H9 (cell line): ENCODE results near the gene SPTBN4. TPM values are rescaled to one million over a fixed set of nuclear protein-coding genes. Genes with fewer than 3 reads are reported as not detected.

ENCODE experiments used
- DNase-seq: peaks from one replicate; pipeline ENCODE4 v3.0.0-alpha.2; 2017
- H2AFZ ChIP-seq: one replicate; pipeline ENCODE4 v1.6.1; 2013; ENCODE audit warnings: mild to moderate bottlenecking, low read length, control low read depth, moderate library complexity
- H2AK5ac ChIP-seq: 2 replicates; pipeline ENCODE4 v1.6.1; 2013; ENCODE audit warnings: low read length, control low read depth, mixed read lengths; ENCODE audit not compliant: insufficient read length
- H2BK120ac ChIP-seq: one replicate; pipeline ENCODE4 v1.6.1; 2013; ENCODE audit warnings: low read depth, mild to moderate bottlenecking, low read length, control low read depth, inconsistent platforms; ENCODE audit not compliant: poor library complexity, severe bottlenecking
- H2BK12ac ChIP-seq: 2 replicates; pipeline ENCODE4 v1.6.1; 2013; ENCODE audit warnings: low read length, control low read depth, mixed read lengths, low read depth; ENCODE audit not compliant: insufficient read length
- H2BK15ac ChIP-seq: 2 replicates; pipeline ENCODE4 v1.6.1; 2013; ENCODE audit warnings: low read depth, low read length, control low read depth
- H2BK20ac ChIP-seq: one replicate; pipeline ENCODE4 v1.6.1; 2013; ENCODE audit warnings: low read depth, mild to moderate bottlenecking, low read length, control low read depth, inconsistent platforms; ENCODE audit not compliant: poor library complexity, severe bottlenecking
- H2BK5ac ChIP-seq: 2 replicates; pipeline ENCODE4 v1.6.1; 2013; ENCODE audit warnings: low read length, control low read depth, mixed read lengths; ENCODE audit not compliant: insufficient read length
- H3K14ac ChIP-seq: 2 replicates; pipeline ENCODE4 v1.6.1; 2013; ENCODE audit warnings: low read length, control low read depth; ENCODE audit not compliant: insufficient read depth
- H3K18ac ChIP-seq: 2 replicates; pipeline ENCODE4 v1.6.1; 2013; ENCODE audit warnings: low read depth, mild to moderate bottlenecking, mixed read lengths, low read length, control low read depth; ENCODE audit not compliant: insufficient read length
- H3K23ac ChIP-seq: 2 replicates; pipeline ENCODE4 v1.6.1; 2013; ENCODE audit warnings: low read length, control low read depth, mixed read lengths, low read depth; ENCODE audit not compliant: insufficient read length
- H3K23me2 ChIP-seq: 2 replicates; pipeline ENCODE4 v1.6.1; 2013; ENCODE audit warnings: low read depth, mild to moderate bottlenecking, mixed read lengths, low read length, control low read depth; ENCODE audit not compliant: insufficient read length, poor library complexity, severe bottlenecking
- H3K27ac ChIP-seq: 2 replicates; pipeline ENCODE4 v1.5.1; 2013; ENCODE audit warnings: low read length, control low read depth, mixed read lengths, low read depth; ENCODE audit not compliant: insufficient read length
- H3K27me3 ChIP-seq: 2 replicates; pipeline ENCODE4 v1.6.1; 2013; ENCODE audit warnings: low read length, control low read depth, inconsistent platforms; ENCODE audit not compliant: insufficient read depth
- H3K4ac ChIP-seq: 2 replicates; pipeline ENCODE4 v1.6.1; 2013; ENCODE audit warnings: low read depth, mild to moderate bottlenecking, control low read depth, inconsistent platforms, low read length, moderate library complexity
- H3K4me1 ChIP-seq: 2 replicates; pipeline ENCODE4 v1.6.1; 2013; ENCODE audit warnings: low read length, control low read depth, inconsistent platforms; ENCODE audit not compliant: insufficient read depth
- H3K4me2 ChIP-seq: 2 replicates; pipeline ENCODE4 v1.6.1; 2013; ENCODE audit warnings: low read length, control low read depth, mixed read lengths; ENCODE audit not compliant: insufficient read length, insufficient read depth
- H3K56ac ChIP-seq: 2 replicates; pipeline ENCODE4 v1.6.1; 2013; ENCODE audit warnings: low read depth, mild to moderate bottlenecking, mixed read lengths, low read length, control low read depth; ENCODE audit not compliant: insufficient read length
- H3K79me1 ChIP-seq: 2 replicates; pipeline ENCODE4 v1.6.1; 2013; ENCODE audit warnings: low read depth, mild to moderate bottlenecking, moderate library complexity, low read length, control low read depth, inconsistent platforms; ENCODE audit not compliant: insufficient read depth, poor library complexity, severe bottlenecking
- H3K79me2 ChIP-seq: 2 replicates; pipeline ENCODE4 v1.6.1; 2013; ENCODE audit warnings: low read length, control low read depth, inconsistent platforms; ENCODE audit not compliant: insufficient read depth
- H3K9ac ChIP-seq: 2 replicates; pipeline ENCODE4 v1.6.1; 2013; ENCODE audit warnings: low read length, control low read depth, mixed read lengths; ENCODE audit not compliant: insufficient read length; ENCODE audit errors: extremely low read depth
- H3K9me3 ChIP-seq: one replicate; pipeline ENCODE4 v1.6.1; 2013; ENCODE audit warnings: low read depth, low read length, inconsistent platforms; ENCODE audit not compliant: control insufficient read depth
- H3T11ph ChIP-seq: one replicate; pipeline ENCODE4 v1.6.1; 2013; ENCODE audit warnings: mild to moderate bottlenecking, low read length, control low read depth, inconsistent platforms
- H4K20me1 ChIP-seq: one replicate; pipeline ENCODE4 v1.6.1; 2013; ENCODE audit not compliant: control insufficient read depth, insufficient read length, insufficient read depth
- H4K5ac ChIP-seq: 2 replicates; pipeline ENCODE4 v1.6.1; 2013; ENCODE audit warnings: low read depth, mild to moderate bottlenecking, mixed read lengths, low read length, control low read depth; ENCODE audit not compliant: insufficient read length
- H4K8ac ChIP-seq: replicated peaks from 2 replicates; pipeline ENCODE4 v1.6.1; 2013; ENCODE audit warnings: low read length, control low read depth, mixed read lengths, low read depth; ENCODE audit not compliant: insufficient read length
- H4K91ac ChIP-seq: 2 replicates; pipeline ENCODE4 v1.6.1; 2013; ENCODE audit warnings: low read depth, mild to moderate bottlenecking, moderate library complexity, mixed read lengths, low read length, control low read depth; ENCODE audit not compliant: insufficient read length
- H3K27ac Mint-ChIP-seq, 3 experiments: 2 replicates in 2 of 3; 3 replicates in 1 of 3; pipeline ENCODE4 v1.8.0; 2020 to 2021; ENCODE audit warnings: mixed read lengths in 3 of 3, mild to moderate bottlenecking in 1 of 3, moderate library complexity in 1 of 3
- H3K27me3 Mint-ChIP-seq: 2 replicates; pipeline ENCODE4 v1.8.0; 2021; ENCODE audit warnings: low read depth, mild to moderate bottlenecking, moderate library complexity, mixed read lengths
- H3K36me3 Mint-ChIP-seq, 3 experiments: 2 replicates in 2 of 3; 3 replicates in 1 of 3; pipeline ENCODE4 v1.8.0; 2020 to 2021; ENCODE audit warnings: low read depth in 3 of 3, mixed read lengths in 3 of 3; ENCODE audit not compliant: insufficient read depth in 1 of 3
- H3K4me1 Mint-ChIP-seq, 2 experiments: 2 replicates each; pipeline ENCODE4 v1.8.0; 2020; ENCODE audit warnings: mixed read lengths in 2 of 2
- H3K4me3 Mint-ChIP-seq, 2 experiments: 2 replicates in 1 of 2; 3 replicates in 1 of 2; pipeline ENCODE4 v1.8.0; 2020 to 2021; ENCODE audit warnings: mild to moderate bottlenecking in 2 of 2, mixed read lengths in 2 of 2, moderate library complexity in 1 of 2
- H3K9me3 Mint-ChIP-seq, 2 experiments: 2 replicates in 1 of 2; 3 replicates in 1 of 2; pipeline ENCODE4 v1.8.0; 2020; ENCODE audit warnings: mild to moderate bottlenecking in 2 of 2, mixed read lengths in 2 of 2, moderate library complexity in 1 of 2
- CTCF ChIP-seq: fragments of 200-600 bp; sonication (generic); conservative IDR thresholded peaks from 3 replicates; pipeline ENCODE4 v1.8.0; 2021; ENCODE audit warnings: antibody characterized with exemption, mild to moderate bottlenecking
- WGBS: extraction: QIAGEN DNeasy Blood & Tissue Kit; methylation state at CpG from one replicate; pipeline ENCODE4 v1.1.7; 2013; ENCODE audit warnings: missing lambda C conversion rate, low lambda C conversion rate, mixed read lengths; ENCODE audit not compliant: insufficient read length; ENCODE audit errors: extremely low coverage; 5-methylcytosine and 5-hydroxymethylcytosine counted together
- total RNA-seq: library from RNA; stranded (reverse); gene quantifications from 2 replicates; pipeline ENCODE4 v1.2.1, GENCODE V29; 2021

SPTBN4 gene
- total RNA-seq, 1 experiment from 2014 or later = 2.9 TPM

GRCh38 chr19:40442328-40443130, 24.3 kb upstream of the SPTBN4 start:
- WGBS = no CpG with 5 or more reads among the region's 22 CpGs
- Histone ChIP-seq H4K8ac (no peak overlapping the region), H2BK20ac (no peak overlapping the region), H3K4me1 (no peaks in the 10 kb centered on the region), H3K23ac (no peak overlapping the region), H2AK5ac (no peak overlapping the region), H3K56ac (no peak overlapping the region), H3K23me2 (peaks cover 3% of the 10 kb centered on the region), H2BK12ac (no peak overlapping the region), H3K9me3 (no peaks in the 10 kb centered on the region), H3K79me1 (peaks cover 6% of the 10 kb centered on the region), H3K18ac (no peak overlapping the region), H4K20me1 (no peaks in the 10 kb centered on the region), H3K4me2 (peak overlapping the region; percentile 80), H3K4ac (no peak overlapping the region), H2BK120ac (no peak overlapping the region), H3T11ph (no peak overlapping the region), H2BK5ac (no peak overlapping the region), H4K91ac (no peak overlapping the region), H4K5ac (no peak overlapping the region), H3K27ac (no peak overlapping the region), H3K9ac (peak overlapping the region; percentile 11), H3K27me3 (no peaks in the 10 kb centered on the region), H2BK15ac (no peak overlapping the region), H2AFZ (no peak overlapping the region), H3K14ac (no peak overlapping the region), H3K79me2 (peaks cover 4% of the 10 kb centered on the region; the same call in 1 of the 2 replicates)
- Mint-ChIP-seq H3K36me3 (peaks cover 15 to 25% (median 23%) of the 10 kb centered on the region in 3 experiments), H3K4me1 (peaks cover 28 to 32% of the 10 kb centered on the region in 2 experiments), H3K9me3 (no peaks in the 10 kb centered on the region; a peak in 1 of 5 replicates), H3K4me3 (peak overlapping the region; percentile 91 to 96), H3K27ac (peak overlapping the region; percentile 94 to 99 (median 99)), H3K27me3 (no peaks in the 10 kb centered on the region)
- no peak for DNase-seq
- no peak for TF ChIP-seq CTCF
